Fibroblast of lung (primary cell): ENCODE results near the gene AFAP1L2. TPM values are rescaled to one million over a fixed set of nuclear protein-coding genes. Genes with fewer than 3 reads are reported as not detected.
A peak's percentile ranks its signal among the peaks of the same experiment; 100 is the strongest.

Experiments used
- DNase-seq, 2 donors: peaks; one replicate each; pipeline versions ENCODE4 v3.0.0 to v3.0.0-alpha.2; 2010; ENCODE audit warnings: low read depth in 2 of 2
- H2AFZ ChIP-seq: 2 replicates; pipeline ENCODE4 v1.5.1; 2012; ENCODE audit warnings: low read length, control low read depth, inconsistent platforms
- H3K27ac ChIP-seq: 2 replicates; pipeline ENCODE4 v1.5.1; 2011; ENCODE audit warnings: low read length, control low read depth; ENCODE audit not compliant: insufficient read depth
- H3K27me3 ChIP-seq: 2 replicates; pipeline ENCODE4 v1.5.1; 2011; ENCODE audit warnings: mild to moderate bottlenecking, low read length; ENCODE audit not compliant: control insufficient read depth, insufficient read depth
- H3K36me3 ChIP-seq: 2 replicates; pipeline ENCODE4 v1.5.1; 2011; ENCODE audit warnings: low read length; ENCODE audit not compliant: control insufficient read depth, insufficient read depth
- H3K4me1 ChIP-seq: 2 replicates; pipeline ENCODE4 v1.5.1; 2011; ENCODE audit warnings: low read length; ENCODE audit not compliant: control insufficient read depth, insufficient read depth; ENCODE audit errors: extremely low read depth
- H3K4me2 ChIP-seq: 2 replicates; pipeline ENCODE4 v1.5.1; 2011; ENCODE audit warnings: low read length, control low read depth; ENCODE audit not compliant: insufficient read depth; ENCODE audit errors: extremely low read depth
- H3K4me3 ChIP-seq, 4 experiments: fragments of 200-600 bp in 1 of 4; sonication (generic) in 1 of 4; replicated peaks in 1 of 4; 2 replicates each; pipeline ENCODE4 v1.5.1; 2011 to 2016; ENCODE audit warnings: low read length in 4 of 4, low read depth in 3 of 4, mild to moderate bottlenecking in 3 of 4, control low read depth in 2 of 4, inconsistent platforms in 1 of 4, mixed read lengths in 1 of 4; ENCODE audit not compliant: insufficient read depth in 1 of 4; ENCODE audit errors: control extremely low read depth in 1 of 4
- H3K79me2 ChIP-seq: 2 replicates; pipeline ENCODE4 v1.5.1; 2012; ENCODE audit warnings: mild to moderate bottlenecking, low read length, inconsistent platforms; ENCODE audit not compliant: control insufficient read depth, insufficient read depth
- H3K9ac ChIP-seq: 2 replicates; pipeline ENCODE4 v1.5.1; 2011; ENCODE audit warnings: mild to moderate bottlenecking, low read length, control low read depth; ENCODE audit not compliant: insufficient read depth
- H3K9me3 ChIP-seq: 2 replicates; pipeline ENCODE4 v1.5.1; 2012; ENCODE audit warnings: low read depth, low read length; ENCODE audit not compliant: control insufficient read depth, insufficient read depth
- H4K20me1 ChIP-seq: 2 replicates; pipeline ENCODE4 v1.5.1; 2011; ENCODE audit warnings: low read length; ENCODE audit not compliant: control insufficient read depth, insufficient read depth; ENCODE audit errors: extremely low read depth
- EZH2 ChIP-seq: IDR thresholded peaks from 2 replicates; pipeline ENCODE4 v1.5.1; 2012; ENCODE audit warnings: low read length, control low read depth, mild to moderate bottlenecking; ENCODE audit errors: missing control alignments
- polyA plus RNA-seq, 2 donors: library from polyadenylated mRNA; depleted of rRNA in 1 of 2; stranded (reverse) in 1 of 2; unstranded in 1 of 2; fragments of >200 nt; gene quantifications; 2 replicates each; pipeline ENCODE4 v1.2.1, GENCODE V29; 2011 to 2012; ENCODE audit warnings: missing spikeins in 1 of 2
- total RNA-seq: library from RNA; depleted of rRNA; stranded (reverse); fragments of >200 nt; gene quantifications from 2 replicates; pipeline ENCODE4 v1.2.1, GENCODE V29; 2014
- TF ChIP-seq, protein P1 (sequence below), 2 donors: IDR thresholded peaks in 1 of 2; conservative IDR thresholded peaks in 1 of 2; 1 replicate in 1 of 2; 2 replicates in 1 of 2; pipeline ENCODE4 v1.5.1; 2011 to 2012; ENCODE audit warnings: low read length in 2 of 2, control low read depth in 1 of 2, inconsistent platforms in 1 of 2, low read depth in 1 of 2, mild to moderate bottlenecking in 1 of 2

The AFAP1L2 gene
- total and polyA plus RNA-seq, 2 donors (not counting 1 experiment from before 2014, with no cell fraction given): 0.17 to 9.6 TPM

DNA sequence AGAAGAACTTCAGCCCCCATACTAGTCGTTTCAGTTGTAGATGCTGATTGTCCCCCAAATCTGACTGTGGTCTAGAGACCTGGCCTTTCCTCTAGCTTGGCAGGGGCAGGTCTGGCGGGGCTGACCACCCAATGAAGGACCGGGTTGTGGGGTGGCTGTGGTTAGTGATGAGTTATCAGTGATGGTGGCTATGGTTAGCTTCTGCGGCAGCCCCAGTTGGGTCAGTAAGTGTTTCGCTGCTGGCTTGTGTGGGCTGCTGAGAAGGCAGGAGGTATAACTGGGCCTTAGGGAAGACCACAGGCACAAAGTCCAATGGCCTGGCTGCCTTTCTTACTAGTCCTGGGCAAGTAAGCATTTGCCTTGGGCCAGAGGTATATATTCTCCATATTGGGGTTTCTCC lies 143.9 kb downstream of the AFAP1L2 start:
- no peak for TF ChIP-seq EZH2
- TF ChIP-seq, protein P1, sequence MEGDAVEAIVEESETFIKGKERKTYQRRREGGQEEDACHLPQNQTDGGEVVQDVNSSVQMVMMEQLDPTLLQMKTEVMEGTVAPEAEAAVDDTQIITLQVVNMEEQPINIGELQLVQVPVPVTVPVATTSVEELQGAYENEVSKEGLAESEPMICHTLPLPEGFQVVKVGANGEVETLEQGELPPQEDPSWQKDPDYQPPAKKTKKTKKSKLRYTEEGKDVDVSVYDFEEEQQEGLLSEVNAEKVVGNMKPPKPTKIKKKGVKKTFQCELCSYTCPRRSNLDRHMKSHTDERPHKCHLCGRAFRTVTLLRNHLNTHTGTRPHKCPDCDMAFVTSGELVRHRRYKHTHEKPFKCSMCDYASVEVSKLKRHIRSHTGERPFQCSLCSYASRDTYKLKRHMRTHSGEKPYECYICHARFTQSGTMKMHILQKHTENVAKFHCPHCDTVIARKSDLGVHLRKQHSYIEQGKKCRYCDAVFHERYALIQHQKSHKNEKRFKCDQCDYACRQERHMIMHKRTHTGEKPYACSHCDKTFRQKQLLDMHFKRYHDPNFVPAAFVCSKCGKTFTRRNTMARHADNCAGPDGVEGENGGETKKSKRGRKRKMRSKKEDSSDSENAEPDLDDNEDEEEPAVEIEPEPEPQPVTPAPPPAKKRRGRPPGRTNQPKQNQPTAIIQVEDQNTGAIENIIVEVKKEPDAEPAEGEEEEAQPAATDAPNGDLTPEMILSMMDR (conservative IDR thresholded peaks at IDR 0.05 in 1 of 2, IDR thresholded peaks at IDR 0.05 in 1 of 2; ENCODE audit: low read depth in 1 of 2, low read length in 2 of 2): no peak
- H3K27ac ChIP-seq: peak overlapping the region; percentile 73

DNA sequence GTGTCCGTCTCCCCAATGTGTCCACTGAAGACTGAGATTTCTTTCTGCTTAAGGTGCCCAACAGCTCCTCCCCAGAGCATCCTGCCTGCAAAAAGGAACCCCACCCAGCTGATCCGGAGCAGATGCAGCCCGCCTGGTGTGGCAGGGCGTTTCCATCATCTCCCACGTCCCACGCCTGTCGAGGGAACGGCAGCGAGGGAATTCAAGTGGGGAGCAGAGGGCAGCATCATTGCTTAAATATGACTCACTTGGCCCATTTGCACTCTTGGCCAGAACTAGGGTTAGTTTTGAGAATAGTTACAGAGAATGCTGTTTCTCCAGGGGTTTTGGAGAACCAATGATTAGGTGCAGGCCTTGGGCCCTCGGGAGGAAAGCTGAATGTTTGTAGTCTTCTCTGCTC lies 144.5 kb downstream of the AFAP1L2 start:
- peak overlapping the region; percentile 54 for H3K4me2 ChIP-seq
- peak; percentile 70 to 80 for DNase-seq
- H3K36me3 ChIP-seq: no peaks in the 10 kb centered on the region
- H3K27ac ChIP-seq: peak overlapping the region; percentile 73
- no peak overlapping the region for H3K9ac ChIP-seq
- no peaks in the 10 kb centered on the region for H3K27me3 ChIP-seq
- H4K20me1 ChIP-seq: no peaks in the 10 kb centered on the region
- TF ChIP-seq EZH2: no peak
- TF ChIP-seq, protein P1 (conservative IDR thresholded peaks at IDR 0.05 in 1 of 2, IDR thresholded peaks at IDR 0.05 in 1 of 2; ENCODE audit: low read depth in 1 of 2, low read length in 2 of 2): no peak
- no peaks in the 10 kb centered on the region for H3K9me3 ChIP-seq
- H3K79me2 ChIP-seq: no peaks in the 10 kb centered on the region
- H3K4me3 ChIP-seq: no peak overlapping the region
- H2AFZ ChIP-seq: peak overlapping the region; percentile 13
- H3K4me1 ChIP-seq: peaks cover 17% of the 10 kb centered on the region

More for the DNA sequence above, 143.9 kb downstream of the AFAP1L2 start:
- no peak overlapping the region for H3K9ac ChIP-seq
- H3K9me3 ChIP-seq: no peaks in the 10 kb centered on the region
- DNase-seq: peak in 1 of 2 donors; percentile 24
- no peak overlapping the region for H3K4me2 ChIP-seq
- no peaks in the 10 kb centered on the region for H3K36me3 ChIP-seq
- peaks cover 17% of the 10 kb centered on the region for H3K4me1 ChIP-seq
- H3K4me3 ChIP-seq: no peak overlapping the region
- no peak overlapping the region for H2AFZ ChIP-seq
- H4K20me1 ChIP-seq: no peaks in the 10 kb centered on the region
- no peaks in the 10 kb centered on the region for H3K79me2 ChIP-seq
- H3K27me3 ChIP-seq: no peaks in the 10 kb centered on the region

GRCh38 chr10:114258274-114258840 lies 145.9 kb downstream of the AFAP1L2 start:
- Histone ChIP-seq H3K4me2 (no peak overlapping the region), H3K27me3 (no peaks in the 10 kb centered on the region), H2AFZ (no peak overlapping the region)

More at GRCh38 chr10:114258274-114258840, 145.9 kb downstream of the AFAP1L2 start:
- no peak overlapping the region for H3K27ac ChIP-seq
- no peak overlapping the region for H3K9ac ChIP-seq
- no peak for TF ChIP-seq EZH2
- TF ChIP-seq, protein P1 (conservative IDR thresholded peaks at IDR 0.05 in 1 of 2, IDR thresholded peaks at IDR 0.05 in 1 of 2; ENCODE audit: low read depth in 1 of 2, low read length in 2 of 2): no peak
- no peaks in the 10 kb centered on the region for H4K20me1 ChIP-seq
- DNase-seq: peak in 1 of 2 donors; percentile 31
- no peaks in the 10 kb centered on the region for H3K9me3 ChIP-seq
- no peak overlapping the region for H3K4me3 ChIP-seq
- no peaks in the 10 kb centered on the region for H3K36me3 ChIP-seq
- H3K79me2 ChIP-seq: no peaks in the 10 kb centered on the region
- peaks cover 17% of the 10 kb centered on the region for H3K4me1 ChIP-seq
